Colonic mucosa (tissue), 4 donors: ENCODE data around the gene MTMR2. TPM values are rescaled to one million over a fixed set of nuclear protein-coding genes. Genes with fewer than 3 reads are reported as not detected.
"Not testable (repeated sequence)": the region's sequence is repeated elsewhere in the genome, so short reads cannot be mapped to it uniquely, and the experiment has no call there.

Source experiments
- DNase-seq: peaks from one replicate; pipeline ENCODE4 v3.0.0-alpha.2; 2020
- H3K27ac ChIP-seq: fragments of 200-600 bp; one replicate; pipeline ENCODE4 v1.8.0; 2021
- H3K27me3 ChIP-seq: fragments of 200-600 bp; one replicate; pipeline ENCODE4 v1.8.0; 2021
- H3K36me3 ChIP-seq: fragments of 200-600 bp; one replicate; pipeline ENCODE4 v1.8.0; 2021
- H3K4me1 ChIP-seq: fragments of 200-600 bp; one replicate; pipeline ENCODE4 v1.8.0; 2021; ENCODE audit warnings: mild to moderate bottlenecking
- H3K4me3 ChIP-seq: fragments of 200-600 bp; one replicate; pipeline ENCODE4 v1.8.0; 2021
- H3K9ac ChIP-seq, 2 donors: one replicate each; pipeline ENCODE4 v1.7.0; 2013; ENCODE audit warnings: control low read depth in 2 of 2, low read depth in 2 of 2, low read length in 2 of 2
- H3K9me3 ChIP-seq: fragments of 200-600 bp; one replicate; pipeline ENCODE4 v1.8.0; 2021
- CTCF ChIP-seq: fragments of 200-600 bp; IDR thresholded peaks from one replicate; pipeline ENCODE4 v1.8.0; 2022; ENCODE audit warnings: antibody characterized with exemption, mild to moderate bottlenecking
- intact Hi-C: fragments of 100-400 bp; cut with DNase I; formaldehyde crosslinking; loops from one replicate; pipeline ENCODE4 v1.14.1; 2022
- total RNA-seq, 2 donors: library from RNA; stranded (reverse); fragmentation: NEBNext Ultra II Directional in 1 of 2; extraction: Animal tissue kit (Norgen Biotek cat#: 25700) in 1 of 2; gene quantifications; one replicate each; pipeline ENCODE4 v1.2.1, GENCODE V29; 2021
- donor health status: healthy.
- donor health status: DM: no; HTN: no; CAD: no.
- donor health status: DM: no; HTN: no; CAD: no.

MTMR2 gene
- total RNA-seq, 2 donors from 2014 or later, result 29.3 to 34.3 TPM

- TF ChIP-seq CTCF, result no peak
- Histone ChIP-seq H3K27ac (no peak overlapping the region), H3K4me3 (no peak overlapping the region), H3K9ac (no peak overlapping the region), H3K27me3 (no peaks in the 10 kb centered on the region), H3K36me3 (no peaks in the 10 kb centered on the region), H3K9me3 (no peaks in the 10 kb centered on the region), H3K4me1 (no peaks in the 10 kb centered on the region)
- DNase-seq, result no peak
- intact Hi-C loops, result no loop called here
Observed at GRCh38 chr11:95821640-95822039, 102.3 kb downstream of the MTMR2 start.

DNA sequence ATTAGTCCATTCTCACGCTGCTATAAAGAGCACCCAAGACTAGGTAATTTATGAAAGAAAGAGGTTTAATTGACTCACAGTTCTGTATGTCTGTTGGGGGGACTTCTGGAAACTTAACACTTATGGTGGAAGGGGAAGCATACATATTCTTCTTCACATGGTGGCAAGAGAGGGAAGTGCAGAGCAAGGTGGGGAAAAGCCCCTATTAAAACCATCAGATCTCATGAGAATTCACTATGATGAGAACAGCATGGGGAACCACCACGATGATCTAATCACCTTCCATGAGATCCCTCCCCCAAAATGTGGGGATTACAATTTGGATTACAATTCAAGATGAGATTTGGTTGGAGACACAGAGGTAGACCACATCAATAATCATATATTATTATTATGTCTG, 107.9 kb downstream of the MTMR2 start:
- Histone ChIP-seq H3K27me3 (no peaks in the 10 kb centered on the region), H3K4me3 (no peak overlapping the region), H3K36me3 (no peaks in the 10 kb centered on the region), H3K9me3 (no peaks in the 10 kb centered on the region), H3K27ac (no peak overlapping the region), H3K9ac (no peak overlapping the region), H3K4me1 (no peaks in the 10 kb centered on the region)
- TF ChIP-seq CTCF, result no peak
- DNase-seq, result no peak
- intact Hi-C loops, result no loop called here

DNA sequence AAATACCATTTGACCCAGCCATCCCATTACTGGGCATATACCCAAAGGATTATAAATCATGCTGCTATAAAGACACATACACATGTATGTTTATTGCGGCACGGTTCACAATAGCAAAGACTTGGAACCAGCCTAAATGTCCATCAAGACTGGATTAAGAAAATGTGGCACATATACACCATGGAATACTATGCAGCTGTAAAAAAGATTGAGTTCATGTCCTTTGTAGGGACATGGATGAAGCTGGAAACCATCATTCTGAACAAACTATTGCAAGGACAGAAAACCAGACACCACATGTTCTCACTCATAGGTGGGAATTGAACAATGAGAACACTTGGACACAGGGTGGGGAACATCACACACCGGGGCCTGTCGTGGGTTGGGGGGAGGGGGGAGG, 112.9 kb downstream of the MTMR2 start:
- H3K4me3 ChIP-seq, H3K27ac ChIP-seq, DNase-seq, H3K9ac ChIP-seq, H3K36me3 ChIP-seq, H3K9me3 ChIP-seq, H3K4me1 ChIP-seq, H3K27me3 ChIP-seq, intact Hi-C loops: not testable (repeated sequence)

- H3K27me3 ChIP-seq, H3K9me3 ChIP-seq, intact Hi-C loops, DNase-seq, H3K9ac ChIP-seq, H3K27ac ChIP-seq, H3K4me1 ChIP-seq, H3K4me3 ChIP-seq, H3K36me3 ChIP-seq: not testable (repeated sequence)
Observed at GRCh38 chr11:95806464-95806863, 117.4 kb downstream of the MTMR2 start.

- no peak overlapping the region for H3K27ac ChIP-seq
- no peaks in the 10 kb centered on the region for H3K4me1 ChIP-seq
Observed at GRCh38 chr11:95805869-95806268, 118.0 kb downstream of the MTMR2 start.

GRCh38 chr11:95803973-95804372, 119.9 kb downstream of the MTMR2 start:
- intact Hi-C loops, result no loop called here
- H3K27me3 ChIP-seq, result no peaks in the 10 kb centered on the region
- no peak overlapping the region for H3K4me3 ChIP-seq
- no peak overlapping the region for H3K27ac ChIP-seq
- no peak for TF ChIP-seq CTCF
- no peaks in the 10 kb centered on the region for H3K4me1 ChIP-seq
- H3K36me3 ChIP-seq, result no peaks in the 10 kb centered on the region
- DNase-seq, result no peak
- H3K9ac ChIP-seq, result no peak overlapping the region
- no peaks in the 10 kb centered on the region for H3K9me3 ChIP-seq

More at GRCh38 chr11:95805869-95806268, 118.0 kb downstream of the MTMR2 start:
- intact Hi-C loops, result no loop called here
- no peak for TF ChIP-seq CTCF
- Histone ChIP-seq H3K4me3 (no peak overlapping the region), H3K9ac (no peak overlapping the region), H3K36me3 (no peaks in the 10 kb centered on the region), H3K27me3 (no peaks in the 10 kb centered on the region), H3K9me3 (no peaks in the 10 kb centered on the region)
- DNase-seq, result no peak

DNA sequence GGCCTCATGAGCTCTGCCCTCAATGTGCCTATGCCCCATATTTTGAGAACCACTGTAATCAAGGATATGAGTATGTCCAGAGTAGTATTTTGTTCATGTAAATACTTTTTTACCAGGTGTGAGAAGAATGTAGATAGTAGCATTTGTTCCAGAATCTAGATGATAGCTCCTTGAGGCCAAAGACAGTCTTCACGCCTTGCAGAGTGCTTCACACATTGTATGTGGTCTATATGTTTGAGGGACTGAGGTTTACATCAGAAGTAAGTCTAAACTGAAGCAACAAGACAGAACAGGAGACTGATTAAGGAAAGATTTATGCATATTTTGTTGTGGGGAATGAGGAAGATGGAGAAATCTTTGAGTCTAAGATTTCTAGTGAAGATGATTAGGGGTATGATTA, 121.1 kb downstream of the MTMR2 start:
- Histone ChIP-seq H3K4me3 (no peak overlapping the region), H3K9me3 (no peaks in the 10 kb centered on the region), H3K4me1 (no peaks in the 10 kb centered on the region), H3K27ac (no peak overlapping the region), H3K9ac (no peak overlapping the region), H3K27me3 (no peaks in the 10 kb centered on the region), H3K36me3 (no peaks in the 10 kb centered on the region)
- DNase-seq, result no peak
- TF ChIP-seq CTCF, result no peak
- intact Hi-C loops, result no loop called here
